Endothelial cell of umbilical vein (primary cell): Measurements from ENCODE around the gene TK1. TPM values are rescaled to one million over a fixed set of nuclear protein-coding genes. Genes with fewer than 3 reads are reported as not detected.

Source experiments
- BruUV-seq: library from RNA; stranded (reverse); fragments of 400-500 nt; replicated peaks from 2 replicates; lab custom pipeline; 2021; lab: Mats Ljungman, UMichigan
- CTCF ChIA-PET: fragments of 300-600, 350-600 bp; sonication (Branson Sonifier 250); formaldehyde crosslinking; loops from one replicate; lab custom pipeline; 2021; ENCODE audit warnings: antibody characterized with exemption, inconsistent platforms; lab: Charles Lee
- POLR2A ChIA-PET: fragments of 300-600, 350-600 bp; sonication (Branson Sonifier 250); formaldehyde crosslinking; loops from one replicate; lab custom pipeline; 2021; ENCODE audit warnings: antibody characterized with exemption, inconsistent platforms; lab: Charles Lee
- DNase-seq: peaks from one replicate; pipeline ENCODE4 v3.0.0-alpha.2; 2011; ENCODE audit warnings: low read depth, low spot score
- FAIRE-seq: peaks from 2 replicates; lab custom pipeline; 2011; peaks lifted over from hg19 to GRCh38; lab: Jason Lieb, UNC
- H2AFZ ChIP-seq: 2 replicates; pipeline ENCODE4 v1.6.0; 2012; ENCODE audit warnings: low read depth, low read length, control low read depth, inconsistent platforms
- H3K27ac ChIP-seq: 2 replicates; pipeline ENCODE4 v1.5.1; 2011; ENCODE audit warnings: low read depth, mild to moderate bottlenecking, control low read depth, low read length, moderate library complexity; ENCODE audit not compliant: insufficient read depth
- H3K27me3 ChIP-seq, 2 experiments: 2 replicates each; pipeline versions ENCODE4 v1.6.0 to v1.6.1; 2011; ENCODE audit warnings: low read length in 2 of 2, mixed read lengths in 1 of 2; ENCODE audit not compliant: control insufficient read depth in 2 of 2, insufficient read depth in 2 of 2
- H3K36me3 ChIP-seq, 2 experiments: 2 replicates in 1 of 2; 3 replicates in 1 of 2; pipeline ENCODE4 v1.5.1; 2011; ENCODE audit warnings: low read length in 2 of 2, mild to moderate bottlenecking in 1 of 2, moderate library complexity in 1 of 2; ENCODE audit not compliant: control insufficient read depth in 2 of 2, insufficient read depth in 2 of 2; ENCODE audit errors: extremely low read depth in 1 of 2
- H3K4me1 ChIP-seq: 3 replicates; pipeline ENCODE4 v1.5.1; 2011; ENCODE audit warnings: mild to moderate bottlenecking, low read length; ENCODE audit not compliant: control insufficient read depth, insufficient read depth; ENCODE audit errors: extremely low read depth
- H3K4me2 ChIP-seq: 2 replicates; pipeline ENCODE4 v1.6.1; 2011; ENCODE audit warnings: low read length, control low read depth, mixed read lengths; ENCODE audit not compliant: insufficient read depth
- H3K4me3 ChIP-seq, 3 experiments: fragments of 200-600 bp in 1 of 3; sonication (generic), shearing (Covaris generic) in 1 of 3; replicated peaks in 1 of 3; 2 replicates each; pipeline ENCODE4 v1.5.1; 2011 to 2016; ENCODE audit warnings: control low read depth in 3 of 3, low read length in 3 of 3, mild to moderate bottlenecking in 2 of 3, inconsistent platforms in 1 of 3, low read depth in 1 of 3, moderate library complexity in 1 of 3; ENCODE audit not compliant: insufficient read depth in 1 of 3
- H3K79me2 ChIP-seq: 2 replicates; pipeline ENCODE4 v1.6.0; 2012; ENCODE audit warnings: low read length, inconsistent platforms; ENCODE audit not compliant: control insufficient read depth, insufficient read depth
- H3K9ac ChIP-seq: replicated peaks from 2 replicates; pipeline ENCODE3; 2011; ENCODE audit warnings: low read length, control low read depth; ENCODE audit not compliant: insufficient read depth; ENCODE audit errors: extremely low read depth
- H3K9me1 ChIP-seq: replicated peaks from 3 replicates; pipeline ENCODE4 v1.6.0; 2011; ENCODE audit warnings: mild to moderate bottlenecking, low read length; ENCODE audit not compliant: control insufficient read depth, insufficient read depth; ENCODE audit errors: extremely low read depth
- H3K9me3 ChIP-seq: replicated peaks from 2 replicates; pipeline ENCODE4 v1.5.1; 2012; ENCODE audit warnings: low read length, inconsistent platforms; ENCODE audit not compliant: control insufficient read depth, insufficient read depth
- H4K20me1 ChIP-seq: replicated peaks from 2 replicates; pipeline ENCODE3; 2011; ENCODE audit warnings: mild to moderate bottlenecking, low read length; ENCODE audit not compliant: control insufficient read depth, insufficient read depth; ENCODE audit errors: extremely low read depth
- EZH2 ChIP-seq: IDR thresholded peaks from 2 replicates; pipeline ENCODE4 v1.6.1; 2012; ENCODE audit warnings: borderline replicate concordance, low read depth, mild to moderate bottlenecking, moderate library complexity, low read length, inconsistent platforms; ENCODE audit not compliant: severe bottlenecking
- FOS ChIP-seq: IDR thresholded peaks from 2 replicates; pipeline ENCODE4 v1.6.1; 2011; ENCODE audit warnings: mild to moderate bottlenecking, low read length, moderate library complexity, borderline replicate concordance; ENCODE audit not compliant: insufficient read depth
- GATA2 ChIP-seq: IDR thresholded peaks from 2 replicates; pipeline ENCODE4 v1.7.0; 2011; ENCODE audit warnings: low read depth, mild to moderate bottlenecking, moderate library complexity, mixed read lengths, low read length; ENCODE audit not compliant: insufficient read length, insufficient read depth
- JUN ChIP-seq: IDR thresholded peaks from 2 replicates; pipeline ENCODE4 v1.6.1; 2011; ENCODE audit warnings: borderline replicate concordance, low read depth; ENCODE audit not compliant: insufficient read length, insufficient read depth
- MYC ChIP-seq: IDR thresholded peaks from one replicate; pipeline ENCODE4 v1.6.1; 2011; ENCODE audit warnings: mild to moderate bottlenecking, low read depth, low read length
- POLR2A ChIP-seq: IDR thresholded peaks from 2 replicates; pipeline ENCODE4 v1.6.1; 2012; ENCODE audit warnings: low read depth, mild to moderate bottlenecking, control low read depth, low read length
- POLR2AphosphoS5 ChIP-seq: IDR thresholded peaks from 2 replicates; pipeline ENCODE4 v1.6.1; 2012; ENCODE audit warnings: low read depth, mild to moderate bottlenecking, control low read depth, low read length, moderate library complexity; ENCODE audit not compliant: insufficient read depth
- dilution Hi-C: fragments of 300-500 bp; cut with MboI; formaldehyde crosslinking; loops from one replicate; pipeline ENCODE4 v1.15.0; 2019; ENCODE audit warnings: low sequenced_read_pairs; ENCODE audit not compliant: extremely low pct_ligation_motif_present
- intact Hi-C: fragments of 100-400 bp; cut with micrococcal nuclease; formaldehyde crosslinking; loops from one replicate; pipeline ENCODE4 v1.10.0; 2022
- polyA plus RNA-seq, 4 experiments: library from polyadenylated mRNA; depleted of rRNA in 3 of 4; stranded (reverse) in 3 of 4; unstranded in 1 of 4; fragments of >200 nt; gene quantifications; 2 replicates each; pipeline versions ENCODE4 v1.2.1 to v1.2.3, GENCODE V29; 2011 to 2012; ENCODE audit warnings: missing spikeins in 1 of 4
- total RNA-seq: library from RNA; stranded (reverse); gene quantifications from 2 replicates; pipeline ENCODE4 v1.2.3, GENCODE V29; 2021
- TF ChIP-seq, protein P1 (sequence below), 2 donors: IDR thresholded peaks; 1 replicate in 1 of 2; 2 replicates in 1 of 2; pipeline ENCODE4 v1.5.1; 2011; ENCODE audit warnings: low read length in 2 of 2, mild to moderate bottlenecking in 2 of 2, moderate library complexity in 2 of 2, control low read depth in 1 of 2, inconsistent platforms in 1 of 2, low read depth in 1 of 2; ENCODE audit not compliant: insufficient read depth in 1 of 2; ENCODE audit errors: extremely low read depth in 1 of 2
- TF ChIP-seq, protein P2 (sequence below): IDR thresholded peaks from 2 replicates; pipeline ENCODE4 v1.6.1; 2011; ENCODE audit not compliant: insufficient read depth, insufficient read length

The TK1 gene
- total and polyA plus RNA-seq, 2 donors (not counting 3 experiments of a cell fraction or from before 2014, with no cell fraction given): 111 to 159 TPM

DNA sequence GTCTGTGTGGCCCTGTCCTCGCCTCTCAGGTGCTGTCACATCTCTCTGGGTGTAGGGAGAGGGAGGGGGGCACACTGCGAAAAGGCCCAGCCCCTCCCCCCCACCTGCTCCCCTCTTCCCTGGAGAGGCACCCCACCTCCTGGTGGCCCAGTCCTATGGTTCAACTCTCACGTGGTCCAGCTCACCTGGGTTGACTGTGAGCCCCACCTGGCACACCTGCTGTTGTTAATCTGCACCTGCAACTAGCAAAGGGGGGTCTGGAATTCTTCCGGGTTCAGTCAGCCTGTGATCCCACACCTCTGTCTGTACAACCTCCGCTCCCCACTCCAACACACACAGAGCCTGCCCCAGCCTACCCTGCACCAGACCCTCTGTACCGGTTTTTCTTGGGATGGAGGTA is 20.4 kb downstream of the TK1 start:
- no peak overlapping the region for H3K27ac ChIP-seq
- no peaks in the 10 kb centered on the region for H3K27me3 ChIP-seq
- no peak overlapping the region for H3K9ac ChIP-seq
- H3K4me2 ChIP-seq: no peak overlapping the region
- H3K79me2 ChIP-seq: no peaks in the 10 kb centered on the region
- no peaks in the 10 kb centered on the region for H3K9me3 ChIP-seq
- no peaks in the 10 kb centered on the region for H4K20me1 ChIP-seq
- FAIRE-seq: no peak
- POLR2A ChIA-PET: no interaction called here
- H3K9me1 ChIP-seq: no peaks in the 10 kb centered on the region
- H3K36me3 ChIP-seq: peaks cover 0 to 2% of the 10 kb centered on the region in 2 experiments
- no TSS peak for BruUV-seq
- dilution Hi-C loops (no loop called here), intact Hi-C loops (loop anchor here (5.0 kb wide), 1 partner anchor 34 kb away; the partner anchor contains the start of gene TMC8)
- H3K4me3 ChIP-seq: no peak overlapping the region
- CTCF ChIA-PET: interaction anchor here (2.2 kb wide), 1 partner anchor 82 kb away, joined by 4 read pairs; no protein-coding TSS in a partner anchor
- TF ChIP-seq POLR2A (no peak), JUN (no peak), GATA2 (no peak), FOS (no peak), POLR2AphosphoS5 (no peak), MYC (no peak), EZH2 (no peak)
- TF ChIP-seq, protein P1, sequence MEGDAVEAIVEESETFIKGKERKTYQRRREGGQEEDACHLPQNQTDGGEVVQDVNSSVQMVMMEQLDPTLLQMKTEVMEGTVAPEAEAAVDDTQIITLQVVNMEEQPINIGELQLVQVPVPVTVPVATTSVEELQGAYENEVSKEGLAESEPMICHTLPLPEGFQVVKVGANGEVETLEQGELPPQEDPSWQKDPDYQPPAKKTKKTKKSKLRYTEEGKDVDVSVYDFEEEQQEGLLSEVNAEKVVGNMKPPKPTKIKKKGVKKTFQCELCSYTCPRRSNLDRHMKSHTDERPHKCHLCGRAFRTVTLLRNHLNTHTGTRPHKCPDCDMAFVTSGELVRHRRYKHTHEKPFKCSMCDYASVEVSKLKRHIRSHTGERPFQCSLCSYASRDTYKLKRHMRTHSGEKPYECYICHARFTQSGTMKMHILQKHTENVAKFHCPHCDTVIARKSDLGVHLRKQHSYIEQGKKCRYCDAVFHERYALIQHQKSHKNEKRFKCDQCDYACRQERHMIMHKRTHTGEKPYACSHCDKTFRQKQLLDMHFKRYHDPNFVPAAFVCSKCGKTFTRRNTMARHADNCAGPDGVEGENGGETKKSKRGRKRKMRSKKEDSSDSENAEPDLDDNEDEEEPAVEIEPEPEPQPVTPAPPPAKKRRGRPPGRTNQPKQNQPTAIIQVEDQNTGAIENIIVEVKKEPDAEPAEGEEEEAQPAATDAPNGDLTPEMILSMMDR (IDR thresholded peaks at IDR 0.05; ENCODE audit: extremely low read depth in 1 of 2, insufficient read depth in 1 of 2, low read depth in 1 of 2, low read length in 2 of 2): no peak
- TF ChIP-seq, protein P2, sequence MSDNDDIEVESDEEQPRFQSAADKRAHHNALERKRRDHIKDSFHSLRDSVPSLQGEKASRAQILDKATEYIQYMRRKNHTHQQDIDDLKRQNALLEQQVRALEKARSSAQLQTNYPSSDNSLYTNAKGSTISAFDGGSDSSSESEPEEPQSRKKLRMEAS: no peak
- no peak overlapping the region for H2AFZ ChIP-seq
- no peak for DNase-seq
- peaks cover 2% of the 10 kb centered on the region for H3K4me1 ChIP-seq
